CD4-positive, alpha-beta T cell treated with Interleukin-17A for 4 hours (primary cell): Measurements from ENCODE around the gene ZFP90.
A peak's percentile ranks its signal among the peaks of the same experiment; 100 is the strongest.
"Not testable (repeated sequence)": the region's sequence is repeated elsewhere in the genome, so short reads cannot be mapped to it uniquely, and the experiment has no call there.

Source experiments
- DNase-seq: peaks from one replicate; pipeline ENCODE4 v3.0.0-alpha.2; 2020; ENCODE audit warnings: mixed read lengths

The ZFP90 gene

DNA sequence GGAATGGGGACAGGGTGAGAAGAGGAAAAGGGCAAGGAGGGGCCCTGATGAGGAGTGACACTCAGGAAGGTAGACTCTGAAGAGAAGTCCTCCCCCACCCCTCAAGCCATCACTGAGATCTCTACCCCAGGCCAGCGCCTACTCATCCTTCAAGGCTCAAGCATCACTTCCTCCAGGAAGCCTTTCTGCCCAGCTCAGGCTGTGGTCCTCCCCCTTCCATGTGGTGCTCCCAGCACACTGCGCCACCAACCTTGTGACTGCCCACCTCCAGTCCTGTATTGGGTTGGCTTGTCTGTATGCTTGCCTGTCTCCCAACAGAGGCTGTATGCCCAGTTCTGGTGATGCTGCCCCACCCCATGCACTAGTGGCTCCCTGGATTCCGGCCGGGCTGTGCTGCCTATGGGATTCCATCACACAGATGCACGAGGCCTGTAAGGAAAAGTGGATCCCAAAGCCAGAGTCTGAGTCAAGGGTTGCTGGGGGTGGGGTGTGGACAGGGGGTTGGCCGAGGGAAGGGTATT is 19.8 kb upstream of the ZFP90 start:
- DNase-seq, result no peak

DNA sequence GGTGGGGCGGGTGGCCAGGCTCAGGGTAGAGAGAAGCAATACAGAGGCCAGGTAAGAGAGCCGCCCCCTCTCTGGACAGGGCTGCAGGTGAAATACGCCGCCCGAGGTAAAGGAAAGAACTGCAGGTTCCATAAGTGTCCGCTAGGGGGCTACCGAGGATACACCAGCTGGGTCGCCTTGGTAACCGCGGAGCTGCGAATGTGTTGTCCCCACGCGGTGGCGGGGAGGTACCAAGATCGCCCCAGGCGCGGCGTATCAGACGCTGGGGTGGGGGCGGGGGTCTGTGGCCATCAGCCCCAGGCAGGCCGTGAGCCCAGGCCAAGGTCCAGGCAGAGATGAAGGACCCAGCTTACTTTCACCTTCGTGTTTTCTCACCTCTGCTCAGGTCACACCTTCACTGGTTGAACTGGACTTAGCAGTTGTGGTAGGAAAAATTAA is 18.4 kb upstream of the ZFP90 start:
- peak; percentile 92 for DNase-seq

DNA sequence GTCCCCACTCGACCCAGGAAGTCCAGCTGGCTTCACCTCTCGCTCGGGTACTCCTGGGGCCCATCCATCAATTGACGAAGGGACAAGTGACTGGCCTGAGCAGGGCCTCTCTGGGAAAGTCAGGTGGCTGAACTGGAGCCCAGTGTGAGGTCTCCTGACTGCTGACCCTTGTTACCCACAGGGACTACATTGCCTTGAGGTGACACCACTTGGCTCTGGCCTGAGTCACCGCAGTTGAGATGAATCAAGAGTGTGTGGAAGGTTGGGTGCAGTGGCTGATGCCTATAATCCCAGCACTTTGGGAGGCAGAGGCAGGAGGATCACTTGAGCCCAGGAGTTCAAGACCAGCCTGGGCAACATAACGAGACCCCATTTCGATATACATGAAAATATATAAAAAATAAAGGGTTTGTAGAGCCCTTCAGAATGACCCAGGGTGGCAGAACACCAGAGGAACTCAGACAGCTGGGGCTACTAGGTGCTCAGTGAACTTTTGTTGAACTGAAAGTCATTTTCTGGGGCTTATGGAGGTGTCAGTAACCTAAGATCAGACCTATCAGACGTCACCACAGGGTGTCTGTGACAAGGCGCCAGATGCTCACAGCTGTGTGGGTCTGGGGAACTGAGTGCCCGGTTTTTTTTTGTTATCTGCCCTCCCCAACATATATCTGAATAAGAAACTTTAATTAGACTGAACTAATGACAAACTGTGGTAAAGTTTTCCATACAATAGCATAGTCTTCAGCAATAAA is 14.8 kb upstream of the ZFP90 start:
- DNase-seq, result no peak

DNA sequence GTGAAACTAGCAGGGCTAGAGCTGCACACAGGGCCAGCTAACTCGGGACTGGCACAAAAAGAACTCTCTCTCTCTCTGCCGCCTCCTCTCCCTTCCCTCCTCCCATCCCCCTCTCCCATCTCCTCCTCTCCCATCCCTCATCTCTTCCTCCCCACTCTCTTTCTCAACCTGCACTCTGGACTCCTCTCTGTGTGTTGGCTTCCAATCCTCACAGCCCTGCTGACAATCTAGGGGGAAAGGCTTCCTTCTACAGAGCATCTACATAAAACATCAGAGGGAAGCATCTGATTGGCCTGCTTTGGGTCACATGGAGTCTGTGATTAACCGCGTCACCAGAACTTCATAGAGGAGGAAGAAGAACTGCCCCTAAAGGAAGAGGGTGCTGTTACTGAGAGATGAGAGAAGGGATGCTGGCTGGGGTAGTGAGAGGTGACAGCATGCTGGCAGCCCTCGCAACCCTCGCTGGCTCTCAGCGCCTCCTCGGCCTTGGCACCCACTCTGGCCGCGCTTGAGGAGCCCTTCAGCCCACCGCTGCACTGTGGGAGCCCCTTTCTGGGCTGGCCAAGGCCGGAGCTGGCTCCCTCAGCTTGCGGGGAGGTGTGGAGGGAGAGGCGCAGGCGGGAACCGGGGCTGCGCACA is 12.8 kb upstream of the ZFP90 start:
- DNase-seq, result no peak

DNA sequence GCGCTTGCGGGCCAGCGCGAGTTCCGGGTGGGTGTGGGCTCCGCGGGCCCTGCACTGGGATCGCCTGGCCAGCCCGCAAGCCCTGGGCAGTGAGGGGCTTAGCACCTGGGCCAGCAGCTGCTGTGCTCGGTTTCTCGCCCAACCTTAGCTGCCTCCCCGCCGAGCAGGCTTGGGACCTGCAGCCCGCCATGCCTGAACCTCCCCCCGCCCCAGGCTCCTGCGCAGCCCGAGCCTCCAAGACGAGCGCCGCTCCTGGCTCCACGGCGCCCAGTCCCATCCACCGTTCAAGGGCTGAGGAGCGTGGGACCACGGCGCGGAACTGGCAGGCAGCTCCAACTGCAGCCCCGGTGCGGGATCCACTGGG is 12.3 kb upstream of the ZFP90 start:
- DNase-seq, result no peak

DNA sequence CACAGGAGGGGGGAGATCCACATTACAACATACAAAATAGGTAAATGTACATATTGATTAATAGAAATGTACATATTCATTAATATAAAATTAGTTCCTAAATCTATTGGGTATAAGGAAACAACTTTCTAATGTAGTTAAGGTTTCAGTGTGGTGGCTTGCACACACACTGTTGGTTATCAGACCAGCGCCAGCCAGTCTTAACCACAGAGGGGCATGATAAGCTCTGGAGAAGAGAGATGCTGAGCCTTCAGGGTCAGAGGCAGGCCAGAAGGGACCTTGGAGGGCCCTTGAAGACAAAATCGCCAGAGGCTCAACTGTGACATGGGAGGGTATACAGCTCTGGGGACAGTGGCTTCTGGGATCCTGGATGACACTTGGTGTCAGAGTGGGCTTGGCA is 10.9 kb upstream of the ZFP90 start:
- no peak for DNase-seq

DNA sequence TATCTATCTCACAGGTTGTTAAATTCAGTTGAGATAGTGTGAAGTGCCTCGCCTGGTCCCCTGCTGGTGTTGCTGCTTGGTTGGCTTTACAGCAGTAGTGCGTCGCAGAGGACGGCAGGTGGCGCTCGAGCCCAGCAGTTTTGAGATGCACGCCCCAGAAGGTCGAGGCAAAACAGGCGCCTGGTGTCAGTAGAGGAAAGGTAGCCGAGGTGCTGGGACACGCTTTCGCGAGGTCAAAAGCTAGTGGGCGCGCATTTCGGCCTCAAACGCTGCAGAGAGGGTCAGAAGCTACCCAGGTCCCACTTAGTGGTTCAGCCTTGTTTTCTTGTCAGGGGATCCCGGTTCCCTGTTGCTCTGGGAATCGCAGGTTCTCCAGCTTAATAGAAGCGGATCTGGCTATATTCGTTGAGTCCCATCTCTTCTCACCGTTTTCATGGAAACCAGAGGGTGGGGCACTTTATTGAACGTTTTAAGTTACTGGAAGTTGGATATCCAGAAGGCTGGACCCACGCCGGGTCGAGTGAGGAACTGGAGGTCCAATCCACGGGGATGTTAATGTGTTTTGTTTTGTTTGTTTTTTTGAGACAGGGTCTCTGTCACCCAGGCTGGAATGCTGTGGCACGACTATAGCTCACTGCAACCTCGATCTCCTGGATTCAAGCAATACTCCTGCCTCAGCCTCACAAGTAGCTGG is 10.3 kb upstream of the ZFP90 start:
- DNase-seq, result peak; percentile 95

DNA sequence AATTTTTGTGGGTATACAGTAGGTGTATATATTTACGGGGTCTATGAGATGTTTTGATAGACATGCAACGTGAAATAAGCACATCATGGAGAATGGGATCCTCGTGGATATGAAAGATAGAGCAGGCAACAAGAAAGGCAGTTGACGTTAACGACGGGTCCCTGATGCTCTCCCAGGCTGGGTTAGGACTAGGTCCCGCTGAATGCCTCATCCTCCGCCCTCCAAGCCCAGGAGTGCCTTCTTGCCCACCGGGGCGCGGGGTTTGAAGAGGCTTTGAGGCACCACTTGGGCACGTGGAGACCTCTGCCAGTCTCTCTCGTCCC is 9.5 kb upstream of the ZFP90 start:
- no peak for DNase-seq

DNA sequence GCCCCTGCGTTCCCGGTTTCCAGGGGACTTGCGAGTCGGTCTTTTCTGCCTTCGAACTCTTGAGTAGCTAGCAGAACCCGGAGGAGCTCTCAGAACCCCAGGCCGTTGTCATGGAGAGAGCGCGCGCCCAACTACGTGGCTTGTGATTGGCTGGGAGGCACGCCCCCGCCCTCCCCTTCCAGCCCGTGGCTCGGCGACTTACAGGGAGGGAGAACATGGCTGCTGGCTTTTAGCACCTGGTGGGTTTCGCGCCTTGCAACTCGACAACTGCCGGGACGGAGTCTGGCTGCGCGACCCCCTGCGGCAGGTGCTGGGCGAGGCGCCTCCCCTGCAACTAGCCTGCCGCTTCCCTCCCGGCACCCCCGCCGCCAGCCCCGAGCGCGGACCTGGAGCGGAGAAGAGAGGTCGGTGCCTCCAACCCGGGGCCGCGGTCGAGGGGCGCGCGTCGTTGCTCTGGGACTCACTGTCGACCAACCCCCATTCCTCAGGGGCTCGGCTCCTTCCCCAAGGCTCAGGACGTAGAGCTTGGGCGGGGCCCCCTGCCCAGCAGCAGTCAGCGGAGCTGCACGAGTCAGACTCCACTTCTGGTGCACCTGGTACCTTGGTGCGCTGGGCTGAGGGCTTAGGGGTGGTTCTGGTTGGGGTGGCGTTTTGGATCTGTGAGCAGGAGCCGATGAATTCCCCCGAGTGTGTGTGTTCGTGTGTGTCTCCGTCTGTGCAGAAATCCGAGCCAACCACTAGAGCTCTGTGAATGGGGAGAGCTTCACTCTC is 9.0 kb upstream of the ZFP90 start:
- peak; percentile 92 for DNase-seq

DNA sequence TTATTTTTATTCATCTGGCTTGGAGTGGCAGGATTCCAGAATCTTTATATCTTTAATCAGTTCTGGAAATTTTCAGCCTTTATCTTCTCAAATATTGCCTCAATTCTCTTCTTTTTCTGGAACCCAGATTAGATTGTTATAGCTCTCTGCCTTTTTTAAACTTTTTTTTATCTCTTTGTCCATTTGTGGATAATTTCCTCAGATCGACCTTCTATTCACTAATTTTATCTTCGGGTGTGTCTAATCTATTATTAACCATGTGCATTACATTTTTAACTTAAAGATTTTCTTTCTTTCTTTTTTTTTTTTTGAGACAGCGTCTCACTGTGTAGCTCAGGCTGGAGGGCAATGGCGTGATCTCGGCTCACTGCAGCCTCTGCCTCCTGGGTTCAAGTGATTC is 5.2 kb upstream of the ZFP90 start:
- DNase-seq, result no peak

DNA sequence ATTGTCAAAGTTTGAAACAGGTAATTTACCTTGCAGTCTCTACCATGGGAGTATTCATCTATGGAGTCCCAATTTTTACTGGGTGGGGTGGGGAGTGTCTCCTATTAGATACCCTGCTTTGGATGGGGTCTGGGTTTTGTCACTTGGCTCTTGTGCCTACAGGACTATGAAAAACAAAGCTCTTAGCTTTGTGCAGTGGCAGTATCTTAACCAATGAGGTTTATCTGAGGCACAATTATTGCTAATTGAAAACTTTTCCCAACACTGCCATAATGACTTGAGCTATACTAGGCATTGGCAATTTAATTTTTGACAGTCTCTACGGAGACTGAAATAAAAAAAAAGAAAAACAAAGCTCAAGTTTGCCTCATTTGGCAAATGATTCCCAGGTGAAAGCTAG is 3.8 kb upstream of the ZFP90 start:
- no peak for DNase-seq

DNA sequence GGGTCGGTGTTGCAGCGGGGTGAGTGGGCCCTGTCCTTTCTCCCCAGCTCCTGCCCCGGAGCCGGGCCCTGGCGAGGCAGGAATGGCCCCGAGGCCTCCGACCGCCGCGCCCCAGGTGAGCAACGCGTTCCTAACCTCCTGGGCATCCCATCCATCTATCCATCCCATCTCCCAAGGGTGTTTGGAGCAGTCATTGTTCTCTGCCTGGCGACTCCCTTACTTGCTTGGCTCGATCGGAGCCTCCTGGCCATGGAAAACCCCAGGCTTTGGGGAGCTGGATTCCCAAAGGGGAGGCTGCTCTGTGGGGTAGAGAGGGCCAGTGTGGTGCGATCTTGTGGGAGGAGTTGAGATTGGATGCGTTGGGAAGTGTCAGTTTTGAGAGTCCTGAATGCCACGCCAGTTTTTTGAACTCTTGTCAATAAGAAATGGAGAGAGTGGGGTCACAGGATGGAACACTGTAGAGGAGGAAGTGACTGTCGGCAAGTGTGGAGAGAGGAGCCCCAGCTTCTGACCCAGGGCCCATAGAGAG is 684 bp downstream of the ZFP90 start:
- DNase-seq, result peak; percentile 31

DNA sequence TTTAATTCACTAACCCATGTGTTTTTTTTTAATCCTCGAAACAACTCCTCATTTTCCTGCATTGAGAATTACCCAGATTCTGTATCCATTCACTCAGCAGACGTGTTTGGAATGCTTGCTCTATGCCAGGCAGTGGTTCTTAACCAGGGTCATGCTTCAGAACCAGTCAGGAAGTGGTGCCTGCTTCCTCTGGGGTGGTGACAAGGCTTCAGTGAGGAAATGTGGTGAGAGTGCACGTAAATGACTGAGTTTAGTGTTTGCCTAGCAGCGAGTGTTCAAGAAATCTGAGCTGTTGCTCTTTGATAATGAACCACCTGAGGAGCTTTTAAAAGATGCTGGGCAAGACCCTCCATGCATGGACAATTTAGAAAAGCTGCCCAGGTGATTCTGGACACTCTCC is 9.9 kb downstream of the ZFP90 start:
- peak; percentile 51 for DNase-seq

DNA sequence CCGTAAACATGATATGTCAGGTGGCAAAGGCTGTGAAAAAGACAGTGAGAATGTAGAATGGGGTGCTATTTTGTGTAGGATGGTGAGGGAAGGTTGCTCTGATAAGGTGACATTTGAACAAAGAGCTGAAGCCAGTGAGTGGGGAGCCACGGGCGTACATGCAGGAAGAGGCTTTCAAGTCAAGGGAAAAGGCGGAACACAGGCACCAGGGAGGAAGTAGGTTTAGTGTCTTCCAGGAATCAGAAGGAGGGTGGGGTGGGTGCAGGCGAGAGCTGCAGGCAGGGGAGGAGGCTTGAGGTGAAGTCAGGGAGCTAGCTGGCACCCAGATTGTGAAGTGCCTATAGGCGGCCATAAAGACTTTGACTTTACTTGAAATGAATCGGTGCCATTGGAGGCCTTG is 14.1 kb downstream of the ZFP90 start:
- DNase-seq, result no peak

DNA sequence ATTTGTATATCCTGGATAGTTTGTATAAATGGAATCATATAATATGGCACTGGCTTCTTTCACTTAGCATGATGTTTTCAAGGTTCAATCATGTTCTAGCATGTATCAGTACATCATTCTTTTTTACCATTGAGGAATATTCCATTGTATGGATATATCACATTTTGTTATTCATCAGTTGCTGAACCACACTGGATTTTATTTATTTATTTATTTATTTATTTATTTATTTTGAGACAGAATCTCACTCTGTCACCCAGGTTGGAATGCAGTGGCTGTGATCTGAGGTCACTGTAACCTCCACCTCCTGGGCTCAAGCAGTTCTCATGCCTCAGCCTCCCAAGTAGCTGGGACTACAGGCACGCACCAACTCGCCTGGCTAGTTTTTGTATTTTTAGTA is 21.2 kb downstream of the ZFP90 start:
- DNase-seq, result not testable (repeated sequence)

DNA sequence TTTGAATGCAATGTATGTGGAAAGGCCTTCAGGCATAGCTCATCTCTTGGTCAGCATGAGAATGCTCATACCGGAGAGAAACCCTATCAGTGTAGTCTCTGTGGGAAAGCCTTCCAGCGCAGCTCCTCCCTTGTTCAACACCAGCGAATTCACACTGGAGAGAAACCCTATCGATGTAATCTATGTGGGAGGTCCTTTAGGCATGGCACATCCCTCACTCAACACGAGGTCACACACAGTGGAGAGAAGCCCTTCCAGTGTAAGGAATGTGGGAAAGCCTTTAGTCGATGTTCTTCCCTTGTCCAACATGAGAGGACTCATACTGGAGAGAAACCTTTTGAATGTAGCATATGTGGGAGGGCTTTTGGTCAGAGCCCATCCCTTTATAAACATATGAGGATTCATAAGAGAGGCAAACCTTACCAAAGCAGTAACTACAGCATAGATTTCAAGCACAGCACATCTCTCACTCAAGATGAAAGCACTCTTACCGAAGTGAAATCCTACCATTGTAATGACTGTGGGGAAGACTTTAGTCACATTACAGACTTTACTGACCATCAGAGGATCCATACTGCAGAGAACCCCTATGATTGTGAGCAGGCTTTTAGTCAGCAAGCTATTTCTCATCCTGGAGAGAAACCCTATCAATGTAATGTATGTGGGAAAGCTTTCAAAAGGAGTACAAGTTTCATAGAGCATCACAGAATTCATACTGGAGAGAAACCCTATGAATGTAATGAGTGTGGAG is 24.7 kb downstream of the ZFP90 start:
- no peak for DNase-seq

DNA sequence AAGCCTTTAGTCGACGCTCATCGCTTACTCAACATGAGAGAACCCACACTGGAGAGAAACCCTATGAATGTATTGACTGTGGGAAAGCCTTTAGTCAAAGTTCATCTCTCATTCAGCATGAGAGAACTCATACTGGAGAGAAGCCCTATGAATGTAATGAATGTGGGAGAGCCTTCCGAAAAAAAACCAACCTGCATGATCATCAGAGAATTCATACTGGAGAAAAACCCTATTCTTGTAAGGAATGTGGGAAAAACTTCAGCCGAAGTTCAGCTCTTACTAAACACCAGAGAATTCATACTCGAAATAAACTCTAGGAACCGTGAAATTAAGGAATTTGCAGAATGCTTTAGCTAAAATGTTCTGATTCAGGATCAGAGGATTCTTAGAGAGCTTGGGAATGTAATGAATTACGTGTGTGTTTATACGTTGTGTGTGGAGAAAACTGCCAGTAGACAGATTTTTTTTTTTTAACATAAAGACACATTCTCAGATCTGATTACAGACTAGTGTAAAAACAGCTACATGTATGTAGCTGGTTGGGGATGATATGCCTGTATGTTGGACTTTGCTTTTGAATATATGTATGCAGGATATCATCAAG is 25.4 kb downstream of the ZFP90 start:
- no peak for DNase-seq

DNA sequence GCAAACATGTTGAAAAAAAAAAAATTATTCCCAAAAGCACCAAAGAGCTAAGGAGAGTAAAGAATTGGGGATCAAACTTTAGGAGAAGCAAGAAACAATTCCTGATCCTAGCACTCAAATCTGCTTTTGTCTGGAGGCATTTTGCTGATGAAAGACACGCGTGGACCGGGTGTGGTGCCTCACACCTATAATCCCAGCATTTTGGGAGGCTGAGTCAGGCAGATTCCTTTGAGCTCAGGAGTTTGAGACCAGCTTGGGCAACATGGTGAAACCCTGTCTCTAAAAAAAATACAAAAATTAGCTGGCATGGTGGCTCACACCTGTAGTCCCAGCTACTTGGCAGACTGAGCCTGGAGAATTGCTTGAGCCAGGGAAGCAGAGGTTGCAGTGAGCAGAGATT is 35.4 kb downstream of the ZFP90 start:
- no peak for DNase-seq

DNA sequence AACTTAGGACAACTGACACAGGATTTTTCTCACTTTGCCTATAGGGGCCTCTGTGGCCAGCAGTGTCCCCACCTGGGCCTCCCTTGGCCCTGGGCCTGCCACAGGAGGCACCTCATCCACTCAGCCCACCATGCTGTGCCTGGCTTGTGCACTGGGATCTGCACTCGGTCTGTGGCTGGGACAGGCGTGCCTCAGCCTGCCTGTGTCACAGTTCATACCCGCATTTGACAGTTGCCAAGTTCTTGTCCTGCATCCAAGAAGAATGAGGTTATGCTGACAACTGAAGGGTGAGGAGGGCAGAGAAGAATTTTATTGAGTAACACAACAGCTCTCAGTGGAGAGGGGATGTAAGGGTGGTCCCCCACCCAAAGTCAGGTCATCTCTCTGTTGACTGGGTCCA is 36.0 kb downstream of the ZFP90 start:
- no peak for DNase-seq

DNA sequence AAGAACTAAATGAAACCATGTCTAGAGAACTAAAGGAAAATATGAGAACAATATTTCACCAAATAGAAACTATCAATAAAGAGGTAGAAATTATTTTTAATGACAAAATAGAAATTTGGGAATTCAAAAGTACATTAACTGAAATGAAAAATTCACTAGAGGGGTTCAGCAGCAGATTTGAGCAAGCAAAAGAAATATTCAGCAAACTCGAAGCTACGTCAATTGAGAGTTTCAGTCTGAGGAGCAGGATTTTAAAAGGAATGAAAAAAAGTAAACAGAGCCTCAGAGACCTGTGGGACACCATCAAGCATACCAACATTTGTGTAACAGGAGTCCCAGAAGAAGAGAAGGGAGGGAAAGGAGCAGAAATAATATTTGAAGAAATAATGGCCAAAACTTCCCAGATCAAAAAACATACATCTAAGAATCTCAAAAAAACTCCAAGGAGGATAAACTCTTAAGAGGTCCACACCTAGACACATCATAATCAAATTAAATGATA is 38.3 kb downstream of the ZFP90 start:
- DNase-seq, result no peak

DNA sequence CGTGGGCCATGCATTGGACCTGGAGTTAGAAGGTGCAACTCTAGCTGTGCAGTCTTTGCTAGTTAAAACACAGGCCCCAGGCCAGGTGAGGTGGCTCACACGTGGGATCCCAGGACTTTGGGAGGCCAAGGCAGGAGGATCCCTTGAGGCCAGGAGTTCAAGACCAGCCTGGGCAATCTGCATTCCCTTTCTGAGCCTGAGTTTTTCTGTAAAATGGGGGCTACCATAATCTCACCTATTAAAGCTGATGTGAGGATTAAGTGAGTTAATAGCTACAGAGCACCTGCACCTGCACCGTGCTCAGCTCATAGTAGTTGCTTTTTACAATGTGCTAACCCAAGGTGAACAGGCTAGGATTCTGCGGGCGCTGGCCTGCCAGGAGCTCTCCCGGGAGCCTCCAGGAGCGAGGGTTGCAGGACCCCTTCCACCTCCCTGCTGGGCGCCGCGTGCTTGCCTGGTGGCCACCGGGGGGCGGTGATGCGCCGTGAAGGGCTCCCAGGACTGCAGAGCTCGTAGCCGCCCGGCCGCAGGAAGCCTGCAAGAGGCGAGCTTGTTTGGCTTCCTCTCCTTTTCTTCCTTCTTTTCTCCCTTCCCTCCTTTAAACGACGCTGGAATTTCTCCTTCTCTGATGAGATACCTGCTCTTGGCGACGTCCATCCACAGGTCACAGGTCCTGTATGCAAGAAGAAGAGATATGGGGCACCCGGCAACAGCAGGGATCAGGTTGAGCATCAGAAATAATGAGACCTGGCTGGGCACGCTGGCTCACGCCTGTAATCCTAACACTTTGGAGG is 51.3 kb downstream of the ZFP90 start:
- peak; percentile 66 for DNase-seq
